Measurements from ENCODE around the gene PTPRD. TPM values are rescaled to one million over a fixed set of nuclear protein-coding genes. Genes with fewer than 3 reads are reported as not detected.

The PTPRD gene
- total RNA-seq, 3 donors from 2014 or later: 2.9 to 5.4 (median 3.6) TPM

DNA sequence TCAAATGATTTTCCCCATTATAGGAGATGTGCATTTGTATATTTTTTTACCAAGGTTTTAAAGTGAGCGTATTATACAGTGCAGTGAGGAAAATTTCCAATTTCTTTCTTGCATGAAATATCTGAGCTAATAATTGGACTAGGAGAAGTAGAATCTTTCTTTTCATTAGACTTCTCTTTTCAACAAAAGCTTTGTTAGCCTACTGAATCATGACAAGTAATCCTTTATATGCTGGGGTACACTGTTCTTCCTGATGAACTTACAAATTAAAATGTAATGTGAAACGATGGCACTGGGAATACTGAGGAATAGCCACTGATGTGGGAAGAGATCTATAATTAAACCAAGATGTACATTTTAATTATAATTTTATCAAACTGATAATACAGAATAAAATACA, 829.6 kb downstream of the PTPRD start:
- no peak for DNase-seq (ENCODE audit: low spot score in 2 of 2)
- Histone ChIP-seq H3K36me3 (no peaks in the 10 kb centered on the region), H3K4me1 (no peaks in the 10 kb centered on the region), H3K9me3 (no peaks in the 10 kb centered on the region), H3K27ac (no peak overlapping the region), H3K27me3 (no peaks in the 10 kb centered on the region), H3K4me3 (no peak overlapping the region)
- TF ChIP-seq, protein P1, sequence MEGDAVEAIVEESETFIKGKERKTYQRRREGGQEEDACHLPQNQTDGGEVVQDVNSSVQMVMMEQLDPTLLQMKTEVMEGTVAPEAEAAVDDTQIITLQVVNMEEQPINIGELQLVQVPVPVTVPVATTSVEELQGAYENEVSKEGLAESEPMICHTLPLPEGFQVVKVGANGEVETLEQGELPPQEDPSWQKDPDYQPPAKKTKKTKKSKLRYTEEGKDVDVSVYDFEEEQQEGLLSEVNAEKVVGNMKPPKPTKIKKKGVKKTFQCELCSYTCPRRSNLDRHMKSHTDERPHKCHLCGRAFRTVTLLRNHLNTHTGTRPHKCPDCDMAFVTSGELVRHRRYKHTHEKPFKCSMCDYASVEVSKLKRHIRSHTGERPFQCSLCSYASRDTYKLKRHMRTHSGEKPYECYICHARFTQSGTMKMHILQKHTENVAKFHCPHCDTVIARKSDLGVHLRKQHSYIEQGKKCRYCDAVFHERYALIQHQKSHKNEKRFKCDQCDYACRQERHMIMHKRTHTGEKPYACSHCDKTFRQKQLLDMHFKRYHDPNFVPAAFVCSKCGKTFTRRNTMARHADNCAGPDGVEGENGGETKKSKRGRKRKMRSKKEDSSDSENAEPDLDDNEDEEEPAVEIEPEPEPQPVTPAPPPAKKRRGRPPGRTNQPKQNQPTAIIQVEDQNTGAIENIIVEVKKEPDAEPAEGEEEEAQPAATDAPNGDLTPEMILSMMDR (IDR thresholded peaks at IDR 0.05): no peak
- no peak for TF ChIP-seq POLR2A (IDR thresholded peaks at IDR 0.05)
- no peak for TF ChIP-seq POLR2AphosphoS5 (IDR thresholded peaks at IDR 0.05)
- intact Hi-C loops (cut with DNase I; ENCODE audit: low total_unique reads): no loop called here

DNA sequence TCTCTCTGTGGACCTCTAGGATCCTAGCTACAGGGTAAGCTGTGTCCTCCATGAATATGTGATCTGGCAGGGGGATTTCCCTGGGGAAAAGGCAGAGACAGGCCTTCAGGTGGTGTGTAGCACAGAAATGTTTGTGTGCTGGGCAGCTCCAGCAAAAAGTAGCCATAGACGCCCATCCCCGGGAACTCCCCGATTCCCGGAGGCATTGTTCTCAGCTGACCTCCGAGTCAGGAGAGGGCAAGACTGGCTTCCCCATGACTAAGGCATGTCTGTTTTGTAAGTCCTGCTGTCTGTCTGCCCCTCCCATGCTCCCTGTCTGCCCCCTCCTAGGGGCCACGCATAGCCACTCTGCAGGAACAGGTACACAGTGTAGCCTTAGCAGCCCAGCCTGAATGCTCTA, 834.5 kb downstream of the PTPRD start:
- TF ChIP-seq POLR2A (IDR thresholded peaks at IDR 0.05): no peak
- DNase-seq (ENCODE audit: low spot score in 2 of 2): no peak
- Histone ChIP-seq H3K27ac (no peak overlapping the region), H3K36me3 (no peaks in the 10 kb centered on the region), H3K9me3 (no peaks in the 10 kb centered on the region), H3K4me3 (no peak overlapping the region), H3K27me3 (no peaks in the 10 kb centered on the region), H3K4me1 (no peaks in the 10 kb centered on the region)
- intact Hi-C loops (cut with DNase I; ENCODE audit: low total_unique reads): no loop called here

DNA sequence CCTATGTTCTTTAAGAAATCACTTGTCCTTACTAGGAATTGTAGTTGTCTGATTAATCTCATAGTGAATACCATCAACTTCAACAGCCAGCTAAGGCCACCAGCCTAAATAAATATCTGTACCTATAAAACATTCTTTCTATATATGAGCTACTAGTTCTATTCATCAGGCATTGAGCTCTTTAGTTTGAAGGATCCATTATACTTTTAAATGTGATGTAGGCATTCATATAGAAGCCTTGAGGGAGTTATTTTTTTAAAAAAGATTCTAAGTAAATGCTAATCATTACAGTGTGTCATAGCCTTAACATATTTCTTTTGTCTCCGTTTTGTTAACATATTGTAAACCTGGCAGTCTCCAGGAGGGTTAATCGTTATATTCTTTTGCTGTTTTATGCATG, 838.3 kb downstream of the PTPRD start:
- no peaks in the 10 kb centered on the region for H3K9me3 ChIP-seq
- H3K4me1 ChIP-seq: no peaks in the 10 kb centered on the region
- intact Hi-C loops (cut with DNase I; ENCODE audit: low total_unique reads): no loop called here
- H3K36me3 ChIP-seq: no peaks in the 10 kb centered on the region
- no peak overlapping the region for H3K4me3 ChIP-seq
- DNase-seq (ENCODE audit: low spot score in 2 of 2): no peak
- H3K27ac ChIP-seq: no peak overlapping the region
- TF ChIP-seq POLR2A (IDR thresholded peaks at IDR 0.05) (no peak), POLR2AphosphoS5 (IDR thresholded peaks at IDR 0.05) (no peak)
- H3K27me3 ChIP-seq: no peaks in the 10 kb centered on the region

DNA sequence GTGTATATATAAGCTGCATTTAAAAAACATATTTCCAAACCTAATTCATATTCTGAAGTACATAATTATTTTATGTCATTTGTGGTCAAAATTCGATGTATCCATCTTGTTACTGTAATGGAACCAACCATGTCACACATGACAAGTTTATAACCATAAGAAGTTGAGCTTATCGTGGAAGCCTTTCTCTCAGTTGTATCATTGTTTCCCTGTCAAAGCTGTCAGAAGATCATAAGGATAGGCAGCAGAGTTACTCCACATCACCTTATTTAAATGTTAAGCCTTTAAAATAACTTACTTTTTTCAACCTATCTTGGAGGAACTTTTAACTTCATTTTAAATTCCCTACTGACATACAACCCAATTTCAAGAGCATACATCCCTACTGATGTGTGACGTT, 841.5 kb downstream of the PTPRD start:
- no peak overlapping the region for H3K27ac ChIP-seq
- no peaks in the 10 kb centered on the region for H3K9me3 ChIP-seq
- H3K4me3 ChIP-seq: no peak overlapping the region
- no peaks in the 10 kb centered on the region for H3K4me1 ChIP-seq
- intact Hi-C loops (cut with DNase I; ENCODE audit: low total_unique reads): no loop called here
- no peaks in the 10 kb centered on the region for H3K27me3 ChIP-seq
- TF ChIP-seq POLR2A (IDR thresholded peaks at IDR 0.05) (no peak), POLR2AphosphoS5 (IDR thresholded peaks at IDR 0.05) (no peak)
- TF ChIP-seq, protein P1 (IDR thresholded peaks at IDR 0.05): no peak
- no peak for DNase-seq (ENCODE audit: low spot score in 2 of 2)
- H3K36me3 ChIP-seq: no peaks in the 10 kb centered on the region

DNA sequence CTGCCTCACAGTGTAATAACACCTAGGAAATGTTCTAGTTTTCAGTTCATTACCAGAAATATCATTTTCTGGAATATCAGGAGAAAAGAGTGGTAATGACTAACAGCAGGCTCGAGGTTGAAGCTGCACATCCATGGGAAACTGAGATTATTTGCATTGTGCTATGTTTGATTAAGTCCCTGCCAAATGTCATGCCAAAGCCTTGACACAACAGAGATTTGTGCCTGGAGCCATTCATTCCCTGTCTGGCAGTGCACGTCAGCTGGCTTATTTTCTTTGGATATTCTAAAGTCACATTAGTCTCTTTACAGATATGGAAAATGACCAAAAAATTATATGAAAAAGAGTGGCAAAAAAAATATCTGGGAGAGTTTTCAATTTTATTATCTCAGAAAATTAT, 848.0 kb downstream of the PTPRD start:
- Histone ChIP-seq H3K27ac (no peak overlapping the region), H3K27me3 (no peaks in the 10 kb centered on the region), H3K4me1 (no peaks in the 10 kb centered on the region), H3K36me3 (no peaks in the 10 kb centered on the region), H3K4me3 (no peak overlapping the region), H3K9me3 (no peaks in the 10 kb centered on the region)
- TF ChIP-seq POLR2AphosphoS5 (IDR thresholded peaks at IDR 0.05) (no peak), POLR2A (IDR thresholded peaks at IDR 0.05) (no peak)
- TF ChIP-seq, protein P1 (IDR thresholded peaks at IDR 0.05): no peak
- DNase-seq (ENCODE audit: low spot score in 2 of 2): no peak
- intact Hi-C loops (cut with DNase I; ENCODE audit: low total_unique reads): no loop called here

DNA sequence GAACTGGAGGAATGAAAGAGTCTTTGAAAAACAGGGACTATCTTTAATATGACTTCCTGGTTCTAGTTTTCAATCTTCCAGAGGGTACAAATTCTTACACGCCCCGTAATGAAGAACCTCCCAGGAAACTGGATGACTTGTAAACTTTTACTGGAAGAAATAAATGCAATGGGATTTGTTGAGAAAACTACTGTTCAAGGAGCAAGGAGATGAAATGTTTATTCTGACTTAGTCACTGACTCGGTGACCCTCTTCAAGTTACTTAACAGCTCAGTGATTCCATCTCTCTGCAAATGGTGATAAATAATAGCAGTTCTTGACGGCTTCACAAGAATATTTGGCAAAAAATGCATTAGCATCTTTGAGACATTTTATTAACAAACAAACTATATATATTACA, 858.6 kb downstream of the PTPRD start:
- no peaks in the 10 kb centered on the region for H3K9me3 ChIP-seq
- no peak overlapping the region for H3K27ac ChIP-seq
- no peak for DNase-seq (ENCODE audit: low spot score in 2 of 2)
- no peaks in the 10 kb centered on the region for H3K4me1 ChIP-seq
- no peaks in the 10 kb centered on the region for H3K36me3 ChIP-seq
- no peaks in the 10 kb centered on the region for H3K27me3 ChIP-seq
- TF ChIP-seq, protein P1 (IDR thresholded peaks at IDR 0.05): no peak
- TF ChIP-seq POLR2A (IDR thresholded peaks at IDR 0.05) (no peak), POLR2AphosphoS5 (IDR thresholded peaks at IDR 0.05) (no peak)
- H3K4me3 ChIP-seq: no peak overlapping the region
- intact Hi-C loops (cut with DNase I; ENCODE audit: low total_unique reads): no loop called here
